ENCODE measurements around the gene CYB561D2. TPM values are rescaled to one million over a fixed set of nuclear protein-coding genes. Genes with fewer than 3 reads are reported as not detected.
A peak's percentile ranks its signal among the peaks of the same experiment; 100 is the strongest.

CYB561D2 gene
- total and polyA plus RNA-seq, 2 of the 13 experiments (the other 11 are each of a cell fraction or from before 2014, with no cell fraction given) = 11.1 to 17.2 TPM

DNA sequence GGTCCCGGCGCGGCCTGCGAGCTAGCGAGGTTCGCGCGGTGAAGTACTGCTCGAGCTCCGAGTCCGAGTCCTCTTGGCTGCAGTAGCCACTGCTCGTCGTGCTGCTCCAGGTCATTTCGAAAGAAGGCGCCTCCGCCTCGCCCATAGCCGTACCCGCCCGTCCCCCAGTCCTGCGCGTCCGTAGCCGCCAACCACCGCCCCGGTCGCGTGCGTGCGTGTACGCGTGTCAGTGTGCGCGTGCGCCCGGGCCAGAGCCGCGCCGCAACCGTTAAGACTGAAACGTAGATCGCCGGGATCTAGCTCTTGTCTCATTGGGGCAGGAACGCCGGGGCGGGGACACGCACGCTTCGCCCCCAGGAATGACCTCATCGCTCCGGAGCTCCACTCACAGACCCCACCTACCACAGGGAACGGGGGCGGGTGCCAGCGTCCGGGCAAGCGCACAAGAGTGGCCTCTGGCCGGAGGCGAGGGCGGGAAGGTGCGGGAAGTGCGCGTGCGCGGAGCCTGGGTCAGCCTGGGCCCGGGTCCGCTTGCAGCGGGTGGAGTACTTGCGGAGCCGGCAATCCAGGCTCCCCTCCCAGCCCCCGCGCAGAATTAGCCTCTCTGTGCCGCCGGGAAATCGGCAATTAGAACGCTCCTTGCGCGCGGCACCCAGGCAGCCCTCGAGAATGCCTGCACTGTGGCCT, 13.3 kb upstream of the CYB561D2 start (continued):
- TF ChIP-seq IRF2 (CRISPR knock-in tag; IDR thresholded peaks at IDR 0.05) (0 out of 2 replicates have a peak, but pooled peaks have one; percentile 13), HCFC1 (IDR thresholded peaks at IDR 0.05; ENCODE audit: low read depth, low read length) (peak; percentile 26; the same call in 1 of the 2 replicates), CHCHD3 (CRISPR knock-in tag; IDR thresholded peaks at IDR 0.05) (0 out of 2 replicates have a peak, but pooled peaks have one; percentile 10), ZNF333 (CRISPR knock-in tag; IDR thresholded peaks at IDR 0.05; ENCODE audit: borderline replicate concordance) (peak; percentile 82; the same call in 1 of the 2 replicates), SIN3A (IDR thresholded peaks at IDR 0.05; ENCODE audit: borderline replicate concordance, low read depth, low read length) (peak; percentile 89; the same call in 1 of the 2 replicates), RCOR2 (CRISPR knock-in tag; IDR thresholded peaks at IDR 0.05) (0 out of 2 replicates have a peak, but pooled peaks have one; percentile 16), MEIS1 (CRISPR knock-in tag; IDR thresholded peaks at IDR 0.05; ENCODE audit: borderline replicate concordance) (peak; percentile 88; the same call in 1 of the 2 replicates), TFDP2 (CRISPR knock-in tag; IDR thresholded peaks at IDR 0.05) (peak; percentile 86), MATR3 (CRISPR knock-in tag; IDR thresholded peaks at IDR 0.05) (no peak), ZNF792 (CRISPR knock-in tag; IDR thresholded peaks at IDR 0.05) (peak; percentile 69; the same call in 1 of the 2 replicates), ZNF317 (CRISPR knock-in tag; IDR thresholded peaks at IDR 0.05) (peak; percentile 85), JDP2 (CRISPR knock-in tag; IDR thresholded peaks at IDR 0.05; ENCODE audit: borderline replicate concordance) (no peak), HES4 (CRISPR knock-in tag; IDR thresholded peaks at IDR 0.05; ENCODE audit: borderline replicate concordance) (peak; percentile 90), CBFB (CRISPR knock-in tag; IDR thresholded peaks at IDR 0.05) (peak; percentile 84; the same call in 1 of the 2 replicates), TCF12 (IDR thresholded peaks at IDR 0.05) (no peak), TCF12 (CRISPR knock-in tag; IDR thresholded peaks at IDR 0.05) (0 out of 2 replicates have a peak, but pooled peaks have one; percentile 71), ZNF770 (CRISPR knock-in tag; IDR thresholded peaks at IDR 0.05) (0 out of 2 replicates have a peak, but pooled peaks have one; percentile 15), KAT8 (CRISPR knock-in tag; IDR thresholded peaks at IDR 0.05) (peak; percentile 65), ZNF589 (CRISPR knock-in tag; conservative IDR thresholded peaks at IDR 0.05) (peak; percentile 65; the same call in 1 of the 2 replicates), MAX (IDR thresholded peaks at IDR 0.05) (peak; percentile 93)
- TF ChIP-seq, protein P1, sequence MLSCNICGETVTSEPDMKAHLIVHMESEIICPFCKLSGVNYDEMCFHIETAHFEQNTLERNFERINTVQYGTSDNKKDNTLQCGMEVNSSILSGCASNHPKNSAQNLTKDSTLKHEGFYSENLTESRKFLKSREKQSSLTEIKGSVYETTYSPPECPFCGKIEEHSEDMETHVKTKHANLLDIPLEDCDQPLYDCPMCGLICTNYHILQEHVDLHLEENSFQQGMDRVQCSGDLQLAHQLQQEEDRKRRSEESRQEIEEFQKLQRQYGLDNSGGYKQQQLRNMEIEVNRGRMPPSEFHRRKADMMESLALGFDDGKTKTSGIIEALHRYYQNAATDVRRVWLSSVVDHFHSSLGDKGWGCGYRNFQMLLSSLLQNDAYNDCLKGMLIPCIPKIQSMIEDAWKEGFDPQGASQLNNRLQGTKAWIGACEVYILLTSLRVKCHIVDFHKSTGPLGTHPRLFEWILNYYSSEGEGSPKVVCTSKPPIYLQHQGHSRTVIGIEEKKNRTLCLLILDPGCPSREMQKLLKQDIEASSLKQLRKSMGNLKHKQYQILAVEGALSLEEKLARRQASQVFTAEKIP (CRISPR knock-in tag; IDR thresholded peaks at IDR 0.05; ENCODE audit: borderline replicate concordance) = no peak
- TF ChIP-seq, protein P2, sequence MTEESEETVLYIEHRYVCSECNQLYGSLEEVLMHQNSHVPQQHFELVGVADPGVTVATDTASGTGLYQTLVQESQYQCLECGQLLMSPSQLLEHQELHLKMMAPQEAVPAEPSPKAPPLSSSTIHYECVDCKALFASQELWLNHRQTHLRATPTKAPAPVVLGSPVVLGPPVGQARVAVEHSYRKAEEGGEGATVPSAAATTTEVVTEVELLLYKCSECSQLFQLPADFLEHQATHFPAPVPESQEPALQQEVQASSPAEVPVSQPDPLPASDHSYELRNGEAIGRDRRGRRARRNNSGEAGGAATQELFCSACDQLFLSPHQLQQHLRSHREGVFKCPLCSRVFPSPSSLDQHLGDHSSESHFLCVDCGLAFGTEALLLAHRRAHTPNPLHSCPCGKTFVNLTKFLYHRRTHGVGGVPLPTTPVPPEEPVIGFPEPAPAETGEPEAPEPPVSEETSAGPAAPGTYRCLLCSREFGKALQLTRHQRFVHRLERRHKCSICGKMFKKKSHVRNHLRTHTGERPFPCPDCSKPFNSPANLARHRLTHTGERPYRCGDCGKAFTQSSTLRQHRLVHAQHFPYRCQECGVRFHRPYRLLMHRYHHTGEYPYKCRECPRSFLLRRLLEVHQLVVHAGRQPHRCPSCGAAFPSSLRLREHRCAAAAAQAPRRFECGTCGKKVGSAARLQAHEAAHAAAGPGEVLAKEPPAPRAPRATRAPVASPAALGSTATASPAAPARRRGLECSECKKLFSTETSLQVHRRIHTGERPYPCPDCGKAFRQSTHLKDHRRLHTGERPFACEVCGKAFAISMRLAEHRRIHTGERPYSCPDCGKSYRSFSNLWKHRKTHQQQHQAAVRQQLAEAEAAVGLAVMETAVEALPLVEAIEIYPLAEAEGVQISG (CRISPR knock-in tag; IDR thresholded peaks at IDR 0.05) = peak; percentile 69
